Myocyte (in vitro differentiated cells): ENCODE data around the gene EPN1. TPM values are rescaled to one million over a fixed set of nuclear protein-coding genes. Genes with fewer than 3 reads are reported as not detected.

ENCODE experiments used
- DNase-seq: peaks from one replicate; pipeline ENCODE4 v3.0.0-alpha.2; 2012; ENCODE audit warnings: low read depth
- total RNA-seq: library from RNA; depleted of rRNA; stranded (reverse); fragments of >200 nt; gene quantifications from 2 replicates; pipeline ENCODE4 v1.2.3, GENCODE V29; 2014

Gene EPN1
- total RNA-seq, 1 donor from 2014 or later, result 73.4 TPM

GRCh38 chr19:55646889-55647731 is 27.9 kb upstream of the EPN1 start:
- no peak for DNase-seq

- DNase-seq, result peak; percentile 83
Measured at GRCh38 chr19:55647732-55648584, 27.1 kb upstream of the EPN1 start, which contains the start of gene CCDC106. Gene CCDC106 (plus strand): TSS chr19:55648212. CDS start chr19:55649047, 835 bp downstream.

- DNase-seq, result no peak
Measured at GRCh38 chr19:55648585-55649267, 26.3 kb upstream of the EPN1 start.

GRCh38 chr19:55649268-55650125 is 25.5 kb upstream of the EPN1 start:
- DNase-seq, result no peak

GRCh38 chr19:55650126-55650557 is 24.9 kb upstream of the EPN1 start:
- no peak for DNase-seq

- DNase-seq, result no peak
Measured at GRCh38 chr19:55650602-55651230, 24.3 kb upstream of the EPN1 start.

GRCh38 chr19:55651236-55651635 is 23.8 kb upstream of the EPN1 start:
- DNase-seq, result no peak

- no peak for DNase-seq
Measured at GRCh38 chr19:55652311-55653128, 22.5 kb upstream of the EPN1 start.

- DNase-seq, result peak; percentile 99
Measured at GRCh38 chr19:55653651-55654322, 21.2 kb upstream of the EPN1 start.

- DNase-seq, result peak; percentile 100
Measured at GRCh38 chr19:55654323-55654867, 20.6 kb upstream of the EPN1 start.

GRCh38 chr19:55654868-55655647 is 20.0 kb upstream of the EPN1 start, which contains the start of gene U2AF2:
Gene U2AF2 (plus strand): TSS chr19:55655035. CDS start chr19:55655105, 70 bp downstream.
- DNase-seq, result peak; percentile 75

GRCh38 chr19:55655648-55656040 is 19.4 kb upstream of the EPN1 start:
- no peak for DNase-seq

- DNase-seq, result no peak
Measured at GRCh38 chr19:55656552-55656951, 18.5 kb upstream of the EPN1 start.

- no peak for DNase-seq
Measured at GRCh38 chr19:55656988-55657747, 17.9 kb upstream of the EPN1 start.

GRCh38 chr19:55658846-55659459 is 16.1 kb upstream of the EPN1 start:
- DNase-seq, result no peak

GRCh38 chr19:55659822-55660221 is 15.2 kb upstream of the EPN1 start:
- DNase-seq, result no peak
